HUES48 (cell line): ENCODE results near the gene TNKS2.
"Not testable (repeated sequence)": the region's sequence is repeated elsewhere in the genome, so short reads cannot be mapped to it uniquely, and the experiment has no call there.

Source experiments
- H3K27ac ChIP-seq: one replicate; pipeline ENCODE4 v1.7.0; 2013; ENCODE audit warnings: low read depth, low read length, inconsistent platforms
- H3K27me3 ChIP-seq: 2 replicates; pipeline ENCODE4 v1.6.1; 2013; ENCODE audit warnings: mild to moderate bottlenecking, low read length; ENCODE audit not compliant: control insufficient read depth, insufficient read depth
- H3K36me3 ChIP-seq: 2 replicates; pipeline ENCODE4 v1.6.1; 2013; ENCODE audit warnings: low read length; ENCODE audit not compliant: control insufficient read depth, insufficient read depth
- H3K4me1 ChIP-seq: 2 replicates; pipeline ENCODE4 v1.6.1; 2013; ENCODE audit warnings: mild to moderate bottlenecking, low read length; ENCODE audit not compliant: control insufficient read depth, insufficient read depth
- H3K4me3 ChIP-seq: 2 replicates; pipeline ENCODE4 v1.5.1; 2013; ENCODE audit warnings: mild to moderate bottlenecking, low read depth, low read length
- H3K9ac ChIP-seq: 2 replicates; pipeline ENCODE4 v1.6.1; 2013; ENCODE audit warnings: mild to moderate bottlenecking, low read depth, low read length, moderate library complexity
- H3K9me3 ChIP-seq: 2 replicates; pipeline ENCODE4 v1.6.1; 2013; ENCODE audit warnings: low read length; ENCODE audit not compliant: control insufficient read depth, insufficient read depth

TNKS2 gene

GRCh38 chr10:91796331-91797047 is 1.7 kb upstream of the TNKS2 start:
- peak overlapping the region; percentile 77 for H3K4me3 ChIP-seq
- no peak overlapping the region for H3K9ac ChIP-seq
- H3K27me3 ChIP-seq, result no peaks in the 10 kb centered on the region
- H3K9me3 ChIP-seq, result no peaks in the 10 kb centered on the region
- H3K4me1 ChIP-seq, result peaks cover 20% of the 10 kb centered on the region
- H3K36me3 ChIP-seq, result 0 out of 2 replicates have a peak, but pooled peaks cover 2% of the 10 kb centered on the region
- peak overlapping the region; percentile 99 for H3K27ac ChIP-seq

GRCh38 chr10:91797048-91797690 is 1.1 kb upstream of the TNKS2 start:
- Histone ChIP-seq H3K27ac (peak overlapping the region; percentile 99), H3K36me3 (peaks cover 8% of the 10 kb centered on the region; the same call in 1 of the 2 replicates), H3K9ac (peak overlapping the region; percentile 96), H3K4me1 (peaks cover 20% of the 10 kb centered on the region), H3K27me3 (no peaks in the 10 kb centered on the region), H3K4me3 (peak overlapping the region; percentile 77), H3K9me3 (no peaks in the 10 kb centered on the region)

GRCh38 chr10:91798649-91799611 is 704 bp downstream of the TNKS2 start:
- H3K4me1 ChIP-seq, result peaks cover 20% of the 10 kb centered on the region
- H3K9me3 ChIP-seq, result no peaks in the 10 kb centered on the region
- H3K27ac ChIP-seq, result peak overlapping the region; percentile 99
- peaks cover 25% of the 10 kb centered on the region for H3K36me3 ChIP-seq
- H3K4me3 ChIP-seq, result peak overlapping the region; percentile 77
- H3K27me3 ChIP-seq, result no peaks in the 10 kb centered on the region
- H3K9ac ChIP-seq, result peak overlapping the region; percentile 96

- peaks cover 32% of the 10 kb centered on the region for H3K36me3 ChIP-seq
Measured at GRCh38 chr10:91799612-91799975, 1.4 kb downstream of the TNKS2 start.

GRCh38 chr10:91800182-91800581 is 2.0 kb downstream of the TNKS2 start:
- Histone ChIP-seq H3K27ac (no peak overlapping the region), H3K36me3 (peaks cover 36% of the 10 kb centered on the region), H3K9ac (no peak overlapping the region), H3K27me3 (no peaks in the 10 kb centered on the region), H3K4me1 (peaks cover 20% of the 10 kb centered on the region), H3K4me3 (peak overlapping the region; percentile 77), H3K9me3 (no peaks in the 10 kb centered on the region)

More at GRCh38 chr10:91799612-91799975, 1.4 kb downstream of the TNKS2 start:
- Histone ChIP-seq H3K4me1 (peaks cover 20% of the 10 kb centered on the region), H3K27me3 (no peaks in the 10 kb centered on the region), H3K9me3 (no peaks in the 10 kb centered on the region), H3K4me3 (peak overlapping the region; percentile 77), H3K27ac (peak overlapping the region; percentile 99), H3K9ac (peak overlapping the region; percentile 96)

GRCh38 chr10:91800756-91801155 is 2.5 kb downstream of the TNKS2 start:
- Histone ChIP-seq H3K4me1 (peaks cover 20% of the 10 kb centered on the region), H3K4me3 (peak overlapping the region; percentile 77), H3K27ac (no peak overlapping the region), H3K9me3 (no peaks in the 10 kb centered on the region), H3K27me3 (no peaks in the 10 kb centered on the region), H3K36me3 (peaks cover 41% of the 10 kb centered on the region), H3K9ac (no peak overlapping the region)

- H3K27me3 ChIP-seq, result no peaks in the 10 kb centered on the region
- no peak overlapping the region for H3K27ac ChIP-seq
- no peak overlapping the region for H3K9ac ChIP-seq
- H3K4me3 ChIP-seq, result no peak overlapping the region
- H3K36me3 ChIP-seq, result peaks cover 45% of the 10 kb centered on the region
- H3K9me3 ChIP-seq, result no peaks in the 10 kb centered on the region
- H3K4me1 ChIP-seq, result peaks cover 8% of the 10 kb centered on the region; the same call in 1 of the 2 replicates
Measured at GRCh38 chr10:91803386-91804125, 5.3 kb downstream of the TNKS2 start.

GRCh38 chr10:91804126-91804510 is 5.9 kb downstream of the TNKS2 start:
- no peak overlapping the region for H3K4me3 ChIP-seq
- H3K9me3 ChIP-seq, result no peaks in the 10 kb centered on the region
- peaks cover 45% of the 10 kb centered on the region for H3K36me3 ChIP-seq
- H3K9ac ChIP-seq, result no peak overlapping the region
- H3K4me1 ChIP-seq, result peaks cover 8% of the 10 kb centered on the region; the same call in 1 of the 2 replicates
- no peaks in the 10 kb centered on the region for H3K27me3 ChIP-seq
- H3K27ac ChIP-seq, result no peak overlapping the region

- Histone ChIP-seq H3K36me3 (peaks cover 45% of the 10 kb centered on the region), H3K9me3 (no peaks in the 10 kb centered on the region), H3K27ac (no peak overlapping the region), H3K27me3 (no peaks in the 10 kb centered on the region), H3K4me1 (peaks cover 5% of the 10 kb centered on the region; the same call in 1 of the 2 replicates), H3K4me3 (no peak overlapping the region), H3K9ac (no peak overlapping the region)
Measured at GRCh38 chr10:91805110-91805838, 7.0 kb downstream of the TNKS2 start.

GRCh38 chr10:91807264-91807663 is 9.0 kb downstream of the TNKS2 start:
- not testable (repeated sequence) for H3K9ac ChIP-seq, H3K4me1 ChIP-seq, H3K27ac ChIP-seq, H3K27me3 ChIP-seq, H3K4me3 ChIP-seq, H3K9me3 ChIP-seq
- H3K36me3 ChIP-seq, result peaks cover 36% of the 10 kb centered on the region
